Measurements from ENCODE around the gene WDPCP.
A peak's percentile ranks its signal among the peaks of the same experiment; 100 is the strongest.
"Not testable (repeated sequence)": the region's sequence is repeated elsewhere in the genome, so short reads cannot be mapped to it uniquely, and the experiment has no call there.

The WDPCP gene

GRCh38 chr2:63081404-63081803, 506.9 kb downstream of the WDPCP start:
- no peak for DNase-seq

GRCh38 chr2:63078852-63079606, 509.2 kb downstream of the WDPCP start:
- DNase-seq: peak; percentile 6

GRCh38 chr2:63074399-63074798, 513.9 kb downstream of the WDPCP start:
- DNase-seq: not testable (repeated sequence)

- DNase-seq: no peak
Observed at GRCh38 chr2:63073994-63074393, 514.3 kb downstream of the WDPCP start.

GRCh38 chr2:63071664-63072063, 516.6 kb downstream of the WDPCP start:
- DNase-seq: no peak
